ENCODE measurements around the gene SLC22A4.
A peak's percentile ranks its signal among the peaks of the same experiment; 100 is the strongest.

Gene SLC22A4

GRCh38 chr5:132369474-132370180 is 75.4 kb downstream of the SLC22A4 start, which contains the start of gene SLC22A5:
TSS of gene SLC22A5 (plus strand) at chr5:132369710. CDS start at chr5:132369973, 263 bp downstream.
- Mint-ChIP-seq H3K27me3 (peaks cover 9% of the 10 kb centered on the region), H3K36me3 (no peaks in the 10 kb centered on the region), H3K9me3 (no peaks in the 10 kb centered on the region), H3K4me3 (peak within 1 kb of the TSS; percentile 76), H3K27ac (no peak within 1 kb of the TSS), H3K4me1 (peaks cover 29% of the 10 kb centered on the region)
- CTCF ChIA-PET = interaction anchor here (0.9 to 2.0 kb wide), 6 partner anchors 78 to 341 kb away, joined by 3 to 10 read pairs (median 4); no protein-coding TSS in a partner anchor
- DNase-seq = peak; percentile 77

GRCh38 chr5:132370181-132370970 is 76.2 kb downstream of the SLC22A4 start:
- H3K4me1 Mint-ChIP-seq = peaks cover 29% of the 10 kb centered on the region
- no peaks in the 10 kb centered on the region for H3K36me3 Mint-ChIP-seq
- H3K9me3 Mint-ChIP-seq = no peaks in the 10 kb centered on the region
- DNase-seq = no peak
- H3K27me3 Mint-ChIP-seq = peaks cover 9% of the 10 kb centered on the region
- no peak overlapping the region for H3K27ac Mint-ChIP-seq
- H3K4me3 Mint-ChIP-seq = peak overlapping the region; percentile 76
- CTCF ChIA-PET = interaction anchor here (0.9 to 2.0 kb wide), 4 partner anchors 79 to 340 kb away, joined by 3 to 10 read pairs (median 6); no protein-coding TSS in a partner anchor

- peak overlapping the region; percentile 63 for H3K27ac Mint-ChIP-seq
- CTCF ChIA-PET = interaction anchor here (0.6 kb wide), 1 partner anchor 133 kb away, joined by 5 read pairs; no protein-coding TSS in a partner anchor
- no peak for DNase-seq
Observed at GRCh38 chr5:132370971-132371602, 76.9 kb downstream of the SLC22A4 start.

GRCh38 chr5:132371603-132371994 is 77.4 kb downstream of the SLC22A4 start:
- no peak overlapping the region for H3K4me3 Mint-ChIP-seq
- no peak for DNase-seq
- no peaks in the 10 kb centered on the region for H3K36me3 Mint-ChIP-seq
- H3K9me3 Mint-ChIP-seq = no peaks in the 10 kb centered on the region
- H3K4me1 Mint-ChIP-seq = peaks cover 29% of the 10 kb centered on the region
- H3K27me3 Mint-ChIP-seq = peaks cover 9% of the 10 kb centered on the region
- H3K27ac Mint-ChIP-seq = peak overlapping the region; percentile 63
- CTCF ChIA-PET = interaction anchor here (0.6 kb wide), 1 partner anchor 133 kb away, joined by 5 read pairs; no protein-coding TSS in a partner anchor

More at GRCh38 chr5:132370971-132371602, 76.9 kb downstream of the SLC22A4 start:
- Mint-ChIP-seq H3K4me1 (peaks cover 29% of the 10 kb centered on the region), H3K4me3 (peak overlapping the region; percentile 76), H3K9me3 (no peaks in the 10 kb centered on the region), H3K27me3 (peaks cover 9% of the 10 kb centered on the region), H3K36me3 (no peaks in the 10 kb centered on the region)

- DNase-seq = no peak
- Mint-ChIP-seq H3K4me3 (no peak overlapping the region), H3K27ac (no peak overlapping the region), H3K36me3 (no peaks in the 10 kb centered on the region), H3K9me3 (no peaks in the 10 kb centered on the region), H3K27me3 (peaks cover 9% of the 10 kb centered on the region), H3K4me1 (peaks cover 29% of the 10 kb centered on the region)
- CTCF ChIA-PET = interaction anchor here (0.9 kb wide), 1 partner anchor 130 kb away, joined by 3 read pairs; no protein-coding TSS in a partner anchor
Observed at GRCh38 chr5:132372127-132372526, 77.9 kb downstream of the SLC22A4 start.

- H3K9me3 Mint-ChIP-seq = no peaks in the 10 kb centered on the region
- H3K27ac Mint-ChIP-seq = no peak overlapping the region
- H3K4me1 Mint-ChIP-seq = peaks cover 29% of the 10 kb centered on the region
- CTCF ChIA-PET = interaction anchor here (0.9 kb wide), 1 partner anchor 129 kb away, joined by 3 read pairs; no protein-coding TSS in a partner anchor
- no peaks in the 10 kb centered on the region for H3K36me3 Mint-ChIP-seq
- no peak overlapping the region for H3K4me3 Mint-ChIP-seq
- H3K27me3 Mint-ChIP-seq = peaks cover 9% of the 10 kb centered on the region
- no peak for DNase-seq
Observed at GRCh38 chr5:132372542-132372941, 78.3 kb downstream of the SLC22A4 start.

- CTCF ChIA-PET = interaction anchor here (1.0 to 1.6 kb wide), 2 partner anchors 10 to 130 kb away, joined by 3 to 6 read pairs; no protein-coding TSS in a partner anchor
- no peak overlapping the region for H3K4me3 Mint-ChIP-seq
- DNase-seq = no peak
- H3K9me3 Mint-ChIP-seq = no peaks in the 10 kb centered on the region
- H3K36me3 Mint-ChIP-seq = no peaks in the 10 kb centered on the region
- peaks cover 2% of the 10 kb centered on the region for H3K27me3 Mint-ChIP-seq
- peaks cover 18% of the 10 kb centered on the region for H3K4me1 Mint-ChIP-seq
- no peak overlapping the region for H3K27ac Mint-ChIP-seq
Observed at GRCh38 chr5:132375957-132376356, 81.8 kb downstream of the SLC22A4 start.

GRCh38 chr5:132376694-132377641 is 82.8 kb downstream of the SLC22A4 start:
- CTCF ChIA-PET = interaction anchor here (0.7 kb wide), 1 partner anchor 124 kb away, joined by 3 read pairs; no protein-coding TSS in a partner anchor
- Mint-ChIP-seq H3K4me3 (no peak overlapping the region), H3K27me3 (no peaks in the 10 kb centered on the region), H3K36me3 (no peaks in the 10 kb centered on the region), H3K27ac (no peak overlapping the region), H3K4me1 (peaks cover 10% of the 10 kb centered on the region), H3K9me3 (no peaks in the 10 kb centered on the region)
- no peak for DNase-seq

GRCh38 chr5:132377738-132378137 is 83.5 kb downstream of the SLC22A4 start:
- peaks cover 3% of the 10 kb centered on the region for H3K4me1 Mint-ChIP-seq
- no peaks in the 10 kb centered on the region for H3K9me3 Mint-ChIP-seq

GRCh38 chr5:132378580-132378979 is 84.4 kb downstream of the SLC22A4 start:
- H3K27ac Mint-ChIP-seq = no peak overlapping the region
- no peak overlapping the region for H3K4me3 Mint-ChIP-seq
- DNase-seq = no peak
- H3K27me3 Mint-ChIP-seq = no peaks in the 10 kb centered on the region
- H3K4me1 Mint-ChIP-seq = no peaks in the 10 kb centered on the region
- CTCF ChIA-PET = interaction anchor here (0.6 to 1.5 kb wide), 3 partner anchors 21 to 122 kb away, joined by 3 to 4 read pairs (median 3); no protein-coding TSS in a partner anchor
- H3K9me3 Mint-ChIP-seq = no peaks in the 10 kb centered on the region
- no peaks in the 10 kb centered on the region for H3K36me3 Mint-ChIP-seq

More at GRCh38 chr5:132377738-132378137, 83.5 kb downstream of the SLC22A4 start:
- Mint-ChIP-seq H3K4me3 (no peak overlapping the region), H3K27me3 (no peaks in the 10 kb centered on the region), H3K36me3 (no peaks in the 10 kb centered on the region), H3K27ac (no peak overlapping the region)
- CTCF ChIA-PET = interaction anchor here (0.7 kb wide), 1 partner anchor 123 kb away, joined by 3 read pairs; no protein-coding TSS in a partner anchor
- DNase-seq = no peak

- H3K4me1 Mint-ChIP-seq = peaks cover under 1% of the 10 kb centered on the region
- no peaks in the 10 kb centered on the region for H3K27me3 Mint-ChIP-seq
- H3K27ac Mint-ChIP-seq = no peak overlapping the region
- CTCF ChIA-PET = interaction anchor here (0.5 to 17.6 kb wide), 3 partner anchors 35 to 120 kb away, joined by 3 to 458 read pairs (median 4); no protein-coding TSS in a partner anchor
- no peaks in the 10 kb centered on the region for H3K9me3 Mint-ChIP-seq
- H3K36me3 Mint-ChIP-seq = no peaks in the 10 kb centered on the region
- H3K4me3 Mint-ChIP-seq = no peak overlapping the region
- DNase-seq = no peak
Observed at GRCh38 chr5:132380047-132380446, 85.9 kb downstream of the SLC22A4 start.

- DNase-seq = no peak
- peaks cover 7% of the 10 kb centered on the region for H3K4me1 Mint-ChIP-seq
- CTCF ChIA-PET = interaction anchor here (1.1 to 17.6 kb wide), 2 partner anchors 120 to 142 kb away, joined by 3 to 458 read pairs; no protein-coding TSS in a partner anchor
- H3K4me3 Mint-ChIP-seq = no peak overlapping the region
- no peaks in the 10 kb centered on the region for H3K36me3 Mint-ChIP-seq
- H3K27me3 Mint-ChIP-seq = no peaks in the 10 kb centered on the region
- no peaks in the 10 kb centered on the region for H3K9me3 Mint-ChIP-seq
- no peak overlapping the region for H3K27ac Mint-ChIP-seq
Observed at GRCh38 chr5:132380741-132381140, 86.5 kb downstream of the SLC22A4 start.
